ENCODE results near the gene SAMD13.

- TF ChIP-seq CTCF (IDR thresholded peaks at IDR 0.05) = no peak
- TF ChIP-seq POLR2A (IDR thresholded peaks at IDR 0.05) = no peak
Observed at GRCh38 chr1:84298684-84299535, 2.6 kb upstream of the SAMD13 start.
